GM23248 (cell line): Measurements from ENCODE around the gene PACC1.

Experiments
- EZH2 ChIP-seq: fragments of 200-600 bp; sonication (generic); IDR thresholded peaks from 2 replicates; pipeline ENCODE4 v1.6.1; 2018; ENCODE audit warnings: antibody characterized with exemption, mild to moderate bottlenecking; ENCODE audit not compliant: insufficient read depth, poor library complexity, severe bottlenecking
- EZH2phosphoT487 ChIP-seq: fragments of 200-600 bp; sonication (generic); IDR thresholded peaks from 2 replicates; pipeline ENCODE4 v1.6.1; 2018; ENCODE audit warnings: antibody characterized with exemption, moderate library complexity, mild to moderate bottlenecking, low read depth; ENCODE audit not compliant: insufficient read depth

DNA sequence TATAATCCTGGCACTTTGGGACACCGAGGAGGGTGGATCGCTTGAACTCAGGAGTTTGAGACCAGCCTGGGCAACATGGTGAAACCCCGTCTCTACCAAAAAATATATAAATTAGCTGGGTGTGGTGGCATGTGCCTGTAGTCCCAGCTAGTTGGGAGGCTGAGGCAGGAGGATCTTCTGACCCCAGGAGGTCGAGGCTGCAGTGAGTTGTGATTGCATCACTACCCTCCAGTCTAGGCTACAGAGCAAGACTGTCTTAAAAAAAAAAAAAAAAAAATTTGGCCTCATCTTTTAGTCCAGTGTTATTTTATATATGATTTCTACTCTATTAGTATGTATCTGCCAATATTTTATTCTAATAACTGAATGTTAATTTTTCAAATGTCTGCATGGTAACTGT, 69.8 kb downstream of the PACC1 start:
- no peak for TF ChIP-seq EZH2phosphoT487
- TF ChIP-seq EZH2, result no peak
